Chondrocyte (in vitro differentiated cells): ENCODE results near the gene PRR15. TPM values are rescaled to one million over a fixed set of nuclear protein-coding genes. Genes with fewer than 3 reads are reported as not detected.

Experiments
- DNase-seq: peaks from one replicate; pipeline ENCODE4 v3.0.0; 2021; ENCODE audit warnings: mixed read lengths, low spot score
- H3K27ac Mint-ChIP-seq: one replicate; pipeline ENCODE4 v1.8.0; 2021; ENCODE audit warnings: mild to moderate bottlenecking, moderate library complexity, mixed read lengths; ENCODE audit not compliant: unreplicated experiment
- H3K27me3 Mint-ChIP-seq: 2 replicates; pipeline ENCODE4 v1.8.0; 2021; ENCODE audit warnings: low read depth, mixed read lengths
- H3K36me3 Mint-ChIP-seq: 2 replicates; pipeline ENCODE4 v1.8.0; 2021; ENCODE audit warnings: low read depth, mixed read lengths
- H3K4me1 Mint-ChIP-seq: 2 replicates; pipeline ENCODE4 v1.8.0; 2021; ENCODE audit warnings: low read depth, mild to moderate bottlenecking, mixed read lengths
- H3K4me3 Mint-ChIP-seq: one replicate; pipeline ENCODE4 v1.8.0; 2021; ENCODE audit warnings: mild to moderate bottlenecking, moderate library complexity, mixed read lengths; ENCODE audit not compliant: unreplicated experiment
- H3K9me3 Mint-ChIP-seq: 2 replicates; pipeline ENCODE4 v1.8.0; 2021; ENCODE audit warnings: low read depth, mixed read lengths
- CTCF ChIP-seq: fragments of 200-600 bp; sonication (generic); IDR thresholded peaks from 2 replicates; pipeline ENCODE4 v1.5.0; 2021; ENCODE audit warnings: antibody characterized with exemption, mild to moderate bottlenecking, moderate library complexity
- total RNA-seq: library from RNA; stranded (reverse); gene quantifications from 3 replicates; pipeline ENCODE4 v1.2.1, GENCODE V29; 2021

The PRR15 gene
- total RNA-seq, 1 donor from 2014 or later = 2.5 TPM

- H3K27me3 Mint-ChIP-seq = no peaks in the 10 kb centered on the region
- DNase-seq = no peak
- H3K27ac Mint-ChIP-seq = no peak overlapping the region
- H3K9me3 Mint-ChIP-seq = peaks cover under 1% of the 10 kb centered on the region
- peaks cover 22% of the 10 kb centered on the region for H3K4me1 Mint-ChIP-seq
- TF ChIP-seq CTCF = no peak
- H3K36me3 Mint-ChIP-seq = peaks cover under 1% of the 10 kb centered on the region
- H3K4me3 Mint-ChIP-seq = no peak overlapping the region
These were observed 48.4 kb downstream of the PRR15 start for GRCh38 chr7:29611941-29612544.

- no peak overlapping the region for H3K27ac Mint-ChIP-seq
- H3K4me3 Mint-ChIP-seq = no peak overlapping the region
- TF ChIP-seq CTCF = no peak
- peaks cover 2% of the 10 kb centered on the region for H3K36me3 Mint-ChIP-seq
- peaks cover 3% of the 10 kb centered on the region for H3K9me3 Mint-ChIP-seq
- H3K4me1 Mint-ChIP-seq = peaks cover 17% of the 10 kb centered on the region
- DNase-seq = no peak
- H3K27me3 Mint-ChIP-seq = no peaks in the 10 kb centered on the region
These were observed 49.0 kb downstream of the PRR15 start for GRCh38 chr7:29612596-29612995.

- no peak overlapping the region for H3K4me3 Mint-ChIP-seq
- H3K9me3 Mint-ChIP-seq = peaks cover 3% of the 10 kb centered on the region
- no peaks in the 10 kb centered on the region for H3K27me3 Mint-ChIP-seq
- DNase-seq = no peak
- no peak overlapping the region for H3K27ac Mint-ChIP-seq
- no peak for TF ChIP-seq CTCF
- H3K4me1 Mint-ChIP-seq = peaks cover 17% of the 10 kb centered on the region
- H3K36me3 Mint-ChIP-seq = peaks cover 2% of the 10 kb centered on the region
These were observed 49.5 kb downstream of the PRR15 start for GRCh38 chr7:29613100-29613499.

- Mint-ChIP-seq H3K9me3 (peaks cover 3% of the 10 kb centered on the region), H3K27me3 (no peaks in the 10 kb centered on the region), H3K27ac (peak overlapping the region; percentile 37), H3K4me3 (no peak overlapping the region), H3K4me1 (peaks cover 17% of the 10 kb centered on the region), H3K36me3 (peaks cover 2% of the 10 kb centered on the region)
- no peak for TF ChIP-seq CTCF
- no peak for DNase-seq
These were observed 50.6 kb downstream of the PRR15 start for GRCh38 chr7:29614229-29614628.

Other genes with a start within 250 kb of the PRR15 start
- 0.10 to 0.65 TPM (median 0.51 TPM) in 3 replicates for gene WIPF3, start 242.7 kb downstream of the PRR15 start, total RNA-seq